Anterior cingulate cortex (tissue), 58 donors: ENCODE measurements around the gene CEMIP.
"Not testable (repeated sequence)": the region's sequence is repeated elsewhere in the genome, so short reads cannot be mapped to it uniquely, and the experiment has no call there.

Source experiments
- DNase-seq, 58 donors: peaks; one replicate each; lab custom pipeline; 2025; lab: John Stamatoyannopoulos, UW

The CEMIP gene

GRCh38 chr15:80940851-80941250 is 161.7 kb downstream of the CEMIP start:
- DNase-seq = no peak

GRCh38 chr15:80942266-80942665 is 163.1 kb downstream of the CEMIP start:
- no peak for DNase-seq

DNA sequence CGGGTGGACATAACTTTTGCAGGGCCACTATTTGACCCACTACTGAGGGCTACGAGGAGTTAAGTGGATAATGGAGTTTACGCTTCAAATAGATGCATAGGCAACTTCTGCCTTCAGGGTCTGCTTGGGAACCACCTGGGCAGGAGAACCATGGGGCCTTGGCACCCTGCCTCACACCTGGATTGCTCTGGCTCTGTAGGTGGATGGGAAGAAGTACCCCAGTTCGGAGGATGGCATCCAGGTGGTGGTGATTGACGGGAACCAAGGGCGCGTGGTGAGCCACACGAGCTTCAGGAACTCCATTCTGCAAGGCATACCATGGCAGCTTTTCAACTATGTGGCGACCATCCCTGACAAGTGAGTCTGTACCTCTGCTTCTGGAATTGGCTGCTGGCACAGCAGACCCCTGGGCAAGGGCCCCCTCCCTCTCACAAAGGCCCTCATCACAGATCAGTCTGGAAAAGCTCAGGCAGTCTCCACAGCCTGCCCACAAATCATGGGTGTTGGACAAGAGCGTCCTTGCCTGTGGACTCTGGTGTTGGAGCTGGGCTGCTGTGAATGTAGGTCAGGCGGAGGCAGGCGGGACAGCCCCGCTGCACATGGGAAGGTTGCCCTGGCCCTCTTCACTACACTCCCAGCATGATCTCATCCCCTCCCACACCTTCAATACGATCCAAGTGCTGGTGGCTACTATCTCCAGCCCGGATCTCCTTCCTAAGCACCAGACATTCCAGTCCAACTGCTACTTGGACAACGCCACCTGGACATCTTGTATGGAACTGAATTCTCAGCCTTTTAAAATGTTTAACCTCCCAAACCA is 163.8 kb downstream of the CEMIP start:
- peak in 8 of 58 donors; percentile 3 to 54 (median 20) for DNase-seq

DNA sequence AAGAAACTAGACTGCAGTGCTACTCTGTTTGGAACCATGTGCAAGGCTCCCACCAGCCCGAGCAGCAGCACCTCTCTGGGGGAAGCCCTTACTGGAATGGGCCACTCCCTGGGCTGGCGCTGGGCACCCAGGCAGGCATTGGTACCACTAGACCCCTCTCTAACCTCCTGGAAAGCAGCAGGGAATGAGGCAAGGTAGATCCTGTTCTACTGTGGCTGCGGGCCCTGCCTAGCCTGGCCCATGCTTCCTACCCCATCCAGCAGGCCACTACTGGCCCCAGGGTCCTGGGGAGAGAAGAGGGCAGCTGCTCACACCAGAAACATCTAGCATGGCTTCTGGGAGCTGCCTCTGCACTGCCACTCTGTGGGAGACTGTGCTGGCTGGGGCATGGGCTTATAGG is 165.6 kb downstream of the CEMIP start:
- DNase-seq = no peak

- no peak for DNase-seq
Observed at GRCh38 chr15:80945605-80946004, 166.4 kb downstream of the CEMIP start.

DNA sequence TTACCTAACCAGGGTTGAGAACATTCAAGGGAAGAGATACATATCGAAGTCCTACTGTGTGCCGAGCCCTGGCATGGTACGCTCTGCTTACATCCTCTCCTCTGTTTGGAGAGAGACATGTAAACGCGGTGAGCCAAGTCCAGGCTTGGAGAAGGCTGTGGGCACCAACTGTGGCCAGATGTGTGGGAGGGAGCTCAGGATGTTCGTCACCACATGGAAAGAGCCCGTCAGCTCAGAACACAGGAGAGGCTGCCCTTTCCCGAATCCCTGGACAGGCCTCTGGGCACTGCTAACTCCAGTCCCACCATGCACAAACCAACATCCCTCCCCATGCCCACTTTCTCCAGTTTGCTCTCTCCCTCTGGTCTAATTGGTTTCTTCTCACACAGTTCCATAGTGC is 167.4 kb downstream of the CEMIP start:
- no peak for DNase-seq

- DNase-seq = no peak
Observed at GRCh38 chr15:80948651-80949292, 169.6 kb downstream of the CEMIP start.

GRCh38 chr15:80949756-80950155 is 170.6 kb downstream of the CEMIP start:
- no peak for DNase-seq

DNA sequence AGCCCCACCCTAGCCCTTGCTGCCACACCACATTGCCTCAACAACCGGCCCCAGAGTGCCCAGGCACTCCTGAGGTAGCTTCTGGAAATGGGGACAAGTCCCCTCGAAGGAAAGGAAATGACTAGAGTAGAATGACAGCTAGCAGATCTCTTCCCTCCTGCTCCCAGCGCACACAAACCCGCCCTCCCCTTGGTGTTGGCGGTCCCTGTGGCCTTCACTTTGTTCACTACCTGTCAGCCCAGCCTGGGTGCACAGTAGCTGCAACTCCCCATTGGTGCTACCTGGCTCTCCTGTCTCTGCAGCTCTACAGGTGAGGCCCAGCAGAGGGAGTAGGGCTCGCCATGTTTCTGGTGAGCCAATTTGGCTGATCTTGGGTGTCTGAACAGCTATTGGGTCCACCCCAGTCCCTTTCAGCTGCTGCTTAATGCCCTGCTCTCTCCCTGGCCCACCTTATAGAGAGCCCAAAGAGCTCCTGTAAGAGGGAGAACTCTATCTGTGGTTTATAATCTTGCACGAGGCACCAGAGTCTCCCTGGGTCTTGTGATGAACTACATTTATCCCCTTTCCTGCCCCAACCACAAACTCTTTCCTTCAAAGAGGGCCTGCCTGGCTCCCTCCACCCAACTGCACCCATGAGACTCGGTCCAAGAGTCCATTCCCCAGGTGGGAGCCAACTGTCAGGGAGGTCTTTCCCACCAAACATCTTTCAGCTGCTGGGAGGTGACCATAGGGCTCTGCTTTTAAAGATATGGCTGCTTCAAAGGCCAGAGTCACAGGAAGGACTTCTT is 171.3 kb downstream of the CEMIP start:
- DNase-seq = no peak

- no peak for DNase-seq
Observed at GRCh38 chr15:80951941-80952340, 172.8 kb downstream of the CEMIP start.

DNA sequence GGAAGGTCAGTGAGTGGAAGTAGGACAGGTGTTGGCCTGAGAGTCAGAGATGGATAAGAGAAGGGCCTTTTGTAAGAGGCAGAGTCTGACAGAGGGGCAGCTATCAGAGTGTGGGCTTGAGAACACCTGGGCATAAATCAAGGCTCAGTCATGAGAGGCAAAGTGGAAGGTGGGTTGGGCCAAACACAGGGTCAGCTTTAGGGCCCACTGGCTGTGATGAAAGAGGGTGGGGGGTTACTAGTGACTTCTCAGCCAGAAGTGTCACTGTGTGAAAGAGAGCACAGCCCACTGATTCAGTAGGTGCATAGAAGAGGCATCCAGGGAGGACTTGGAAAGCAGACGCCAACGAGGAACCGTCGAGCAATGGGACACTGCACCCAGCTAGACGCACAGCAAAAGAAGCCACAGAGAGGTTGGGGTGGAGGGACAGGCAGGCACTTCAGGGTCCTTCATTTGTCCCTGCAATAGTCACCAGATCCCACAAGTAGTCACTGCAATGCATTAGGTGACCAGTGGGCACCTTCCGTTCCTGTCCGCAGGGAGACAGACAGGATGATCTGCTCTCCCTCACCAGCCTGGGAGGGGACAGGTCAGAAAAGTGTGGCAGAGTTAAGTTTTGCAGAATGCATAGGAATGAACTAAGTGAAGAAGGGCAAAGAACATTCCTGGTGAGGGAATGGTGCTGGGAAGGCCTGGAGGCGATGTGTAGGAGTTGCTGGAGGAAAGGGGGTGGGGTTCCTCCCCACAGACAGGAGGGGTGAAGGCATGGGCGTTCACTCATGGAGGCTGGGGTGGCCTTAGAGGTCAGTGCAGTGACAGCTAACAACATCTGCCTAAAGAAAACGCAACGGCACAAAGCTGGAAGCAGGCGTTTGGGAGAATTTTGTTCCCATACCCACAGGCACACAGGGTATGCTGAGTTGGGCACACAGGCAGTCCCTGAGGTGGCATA is 174.1 kb downstream of the CEMIP start:
- DNase-seq = no peak

DNA sequence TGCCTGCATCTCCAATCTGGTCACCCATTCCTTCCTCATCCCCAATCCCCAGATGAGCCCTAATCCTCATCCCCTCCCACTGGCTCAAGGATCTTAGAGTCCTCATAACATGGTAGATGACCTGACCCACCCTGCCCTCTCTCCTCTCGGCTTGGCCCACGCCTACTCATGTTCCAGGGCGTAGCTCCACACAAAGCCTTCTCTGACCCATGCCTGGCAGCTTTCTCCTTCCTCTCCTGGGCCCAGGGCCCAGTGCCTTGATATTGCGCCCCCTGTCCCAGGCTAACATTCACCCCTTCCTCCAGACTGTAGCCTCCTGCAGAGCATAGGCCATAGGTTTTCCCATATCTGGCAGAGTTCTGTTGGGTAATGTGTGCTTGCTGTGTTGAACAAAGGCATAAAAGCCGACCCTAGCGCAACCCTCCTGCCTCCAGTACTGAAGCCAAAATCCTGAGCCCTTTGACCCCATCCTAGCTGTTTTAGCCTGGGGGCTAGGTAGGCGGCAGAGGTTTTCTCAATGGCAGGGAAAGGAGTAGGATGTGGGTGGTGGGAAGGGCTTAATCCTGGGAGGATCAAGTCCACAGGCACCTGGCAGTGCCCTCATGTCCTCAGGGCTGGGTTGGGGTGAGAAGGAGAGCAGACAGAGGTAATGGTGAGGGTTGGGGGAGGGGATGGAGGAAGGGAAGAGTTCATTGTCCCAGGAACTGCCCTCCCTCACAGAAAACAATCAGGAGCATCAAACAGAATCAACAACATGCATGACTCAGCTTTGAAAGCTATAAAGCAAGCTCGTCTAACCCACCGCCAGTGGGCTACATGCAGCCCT is 175.0 kb downstream of the CEMIP start:
- no peak for DNase-seq

DNA sequence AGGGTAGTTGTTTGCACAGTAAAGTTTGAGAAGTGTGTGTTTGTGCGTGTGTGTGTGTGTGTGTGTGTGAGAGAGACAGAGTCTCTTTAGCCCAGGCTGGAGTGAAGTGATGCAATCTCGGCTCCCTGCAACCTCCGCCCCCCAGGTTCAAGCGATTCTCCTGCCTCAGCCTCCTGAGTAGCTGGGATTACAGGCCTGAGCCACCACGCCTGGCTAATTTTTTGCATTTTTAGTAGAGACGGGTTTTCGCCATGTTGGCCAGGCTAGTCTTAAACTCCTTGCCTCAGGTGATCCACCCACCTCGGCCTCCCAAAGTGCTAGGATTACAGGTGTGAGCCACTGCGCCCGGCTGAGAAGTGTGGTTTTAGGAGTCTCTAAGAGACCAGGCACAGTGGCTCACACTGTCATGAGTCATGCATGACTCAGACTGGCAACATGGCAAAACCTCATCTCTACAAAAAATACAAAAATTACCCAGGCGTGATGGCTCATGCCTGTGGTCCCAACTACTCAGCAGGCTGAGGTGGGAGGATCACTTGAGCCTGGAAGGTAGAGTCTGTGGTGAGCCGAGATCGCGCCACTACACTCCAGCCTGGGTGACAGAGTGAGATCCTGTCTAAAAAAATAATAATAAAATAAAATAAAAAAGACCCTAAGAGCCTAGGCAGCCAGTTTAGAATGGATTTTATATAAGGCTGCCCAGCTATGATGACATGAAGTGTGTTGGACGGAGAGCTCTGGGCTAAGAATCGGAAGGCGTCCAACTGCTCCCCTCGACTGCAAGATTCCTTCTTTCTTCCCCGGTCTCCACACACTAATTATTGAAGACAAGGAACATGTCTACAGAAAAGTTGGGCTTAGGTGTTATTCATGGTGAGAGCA is 176.6 kb downstream of the CEMIP start:
- peak in 11 of 58 donors; percentile 8 to 48 (median 25) for DNase-seq

DNA sequence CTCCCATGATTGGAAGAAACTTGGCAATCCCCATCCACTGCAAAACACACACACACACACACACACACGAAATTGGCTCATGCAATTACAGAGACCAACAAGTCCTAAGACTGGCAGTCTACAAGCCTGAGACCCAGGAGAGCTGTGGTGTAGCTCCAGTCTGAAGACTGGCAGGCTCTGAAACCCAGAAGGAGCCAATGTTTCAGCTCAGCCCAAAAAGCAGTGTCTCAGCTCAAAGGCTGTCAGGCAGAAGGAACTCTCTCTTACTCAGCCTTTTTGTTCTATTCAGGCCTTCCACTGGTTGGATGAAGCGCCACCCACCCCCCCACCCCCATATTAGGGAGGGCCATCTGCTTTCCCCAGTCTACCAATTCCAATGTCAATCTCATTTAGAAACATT is 178.4 kb downstream of the CEMIP start:
- DNase-seq = peak in 6 of 58 donors; percentile 10 to 40 (median 24)

DNA sequence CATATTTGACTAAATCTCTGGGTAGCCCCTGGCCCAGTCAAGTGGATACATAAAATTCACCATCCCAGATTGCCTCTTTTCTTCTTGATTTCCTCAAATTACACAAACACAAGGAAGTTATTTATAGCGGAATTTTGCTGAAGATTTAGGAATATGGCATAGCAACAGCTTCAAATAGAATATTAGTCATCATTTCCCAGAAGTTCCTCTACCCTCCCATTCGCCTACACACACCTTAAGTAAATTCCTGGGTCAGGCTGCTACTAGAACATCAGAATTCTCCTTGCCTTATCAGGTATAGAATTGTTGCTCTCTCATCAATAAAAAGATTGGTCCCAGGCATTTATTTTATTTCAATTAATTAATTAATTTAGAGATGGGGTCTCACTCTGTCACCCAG is 178.8 kb downstream of the CEMIP start:
- DNase-seq = no peak

DNA sequence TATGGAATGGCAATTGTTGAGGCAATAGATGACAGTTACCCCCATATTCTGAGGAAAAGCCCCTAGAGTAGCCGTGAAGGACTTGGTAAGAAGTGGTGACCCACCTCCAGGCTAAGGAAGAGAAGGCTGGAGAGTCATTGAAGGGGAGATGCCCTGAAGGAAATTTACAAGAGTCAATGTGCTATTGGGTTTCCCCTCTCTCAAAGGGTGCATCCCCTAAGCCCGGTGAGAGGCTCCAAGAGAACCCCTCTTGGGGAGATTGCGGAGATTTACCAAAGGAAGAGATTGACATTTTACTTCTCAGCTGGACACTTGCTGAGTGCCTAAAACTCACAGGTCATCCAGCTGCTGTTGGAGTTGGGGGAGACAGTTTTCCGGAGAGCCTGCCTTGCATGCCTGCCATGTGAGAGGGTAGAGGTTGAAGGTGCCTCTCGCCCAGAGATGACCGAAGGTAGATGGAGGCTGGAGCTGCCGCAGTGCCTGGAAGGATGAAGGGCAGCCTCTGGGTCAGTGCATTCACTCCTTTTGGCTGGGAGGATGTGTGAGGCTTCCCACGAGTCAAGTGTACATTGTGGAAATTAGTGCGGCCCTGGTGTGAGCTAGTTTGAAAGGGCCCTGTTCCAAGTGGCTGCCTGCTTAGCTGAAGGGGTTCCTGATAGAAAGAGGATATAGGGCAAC is 179.8 kb downstream of the CEMIP start:
- DNase-seq = no peak

DNA sequence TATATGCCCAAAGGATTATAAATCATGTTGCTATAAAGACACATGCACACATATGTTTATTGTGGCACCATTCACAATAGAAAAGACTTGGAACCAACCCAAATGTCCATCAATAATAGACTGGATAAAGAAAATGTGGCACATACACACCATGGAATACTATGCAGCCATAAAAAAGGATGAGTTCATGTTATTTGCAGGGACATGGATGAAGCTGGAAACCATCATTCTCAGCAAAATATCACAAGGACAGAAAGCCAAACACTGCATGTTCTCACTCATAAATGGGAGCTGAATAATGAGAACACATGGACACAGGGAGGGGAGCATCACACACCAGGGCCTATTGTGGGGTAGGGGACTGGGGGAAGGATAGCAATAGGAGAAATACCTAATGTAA is 186.3 kb downstream of the CEMIP start:
- DNase-seq = not testable (repeated sequence)
